Fibroblast of skin of left quadriceps (primary cell): Measurements from ENCODE around the gene AGBL1.

ENCODE experiments used
- DNase-seq, 2 experiments: peaks; one replicate each; pipeline ENCODE4 v3.0.0-alpha.2; 2013; ENCODE audit warnings: low read depth in 2 of 2

Gene AGBL1

GRCh38 chr15:86163816-86164215 is 84.1 kb downstream of the AGBL1 start:
- DNase-seq, result peak in 1 of 2 experiments; percentile 29

GRCh38 chr15:86164232-86164898 is 84.7 kb downstream of the AGBL1 start:
- DNase-seq, result peak; percentile 23 to 30

GRCh38 chr15:86165265-86166211 is 85.9 kb downstream of the AGBL1 start:
- DNase-seq, result peak; percentile 44

- DNase-seq, result no peak
Observed at GRCh38 chr15:86167841-86168240, 88.2 kb downstream of the AGBL1 start.

GRCh38 chr15:86178845-86179244 is 99.2 kb downstream of the AGBL1 start:
- no peak for DNase-seq

GRCh38 chr15:86183596-86184491 is 104.2 kb downstream of the AGBL1 start:
- no peak for DNase-seq

GRCh38 chr15:86193716-86194380 is 114.2 kb downstream of the AGBL1 start:
- no peak for DNase-seq

- DNase-seq, result no peak
Observed at GRCh38 chr15:86197770-86198169, 118.1 kb downstream of the AGBL1 start.

- no peak for DNase-seq
Observed at GRCh38 chr15:86199467-86200145, 119.9 kb downstream of the AGBL1 start.

GRCh38 chr15:86201313-86202008 is 121.8 kb downstream of the AGBL1 start:
- DNase-seq, result no peak

- DNase-seq, result no peak
Observed at GRCh38 chr15:86203462-86203861, 123.8 kb downstream of the AGBL1 start.

GRCh38 chr15:86205096-86205495 is 125.4 kb downstream of the AGBL1 start:
- DNase-seq, result no peak

- DNase-seq, result no peak
Observed at GRCh38 chr15:86213420-86213819, 133.7 kb downstream of the AGBL1 start.

GRCh38 chr15:86213888-86214287 is 134.2 kb downstream of the AGBL1 start:
- no peak for DNase-seq

GRCh38 chr15:86221119-86221518 is 141.4 kb downstream of the AGBL1 start:
- DNase-seq, result no peak

- DNase-seq, result no peak
Observed at GRCh38 chr15:86229306-86229705, 149.6 kb downstream of the AGBL1 start.

GRCh38 chr15:86229936-86230335 is 150.3 kb downstream of the AGBL1 start:
- DNase-seq, result no peak

GRCh38 chr15:86231864-86232721 is 152.4 kb downstream of the AGBL1 start:
- no peak for DNase-seq

GRCh38 chr15:86235667-86236066 is 156.0 kb downstream of the AGBL1 start:
- DNase-seq, result no peak
